Measurements from ENCODE around the gene ZNF576. TPM values are rescaled to one million over a fixed set of nuclear protein-coding genes. Genes with fewer than 3 reads are reported as not detected.

ZNF576 gene
- total and polyA plus RNA-seq, 4 donors: 6.9 to 14.9 (median 10.9) TPM

DNA sequence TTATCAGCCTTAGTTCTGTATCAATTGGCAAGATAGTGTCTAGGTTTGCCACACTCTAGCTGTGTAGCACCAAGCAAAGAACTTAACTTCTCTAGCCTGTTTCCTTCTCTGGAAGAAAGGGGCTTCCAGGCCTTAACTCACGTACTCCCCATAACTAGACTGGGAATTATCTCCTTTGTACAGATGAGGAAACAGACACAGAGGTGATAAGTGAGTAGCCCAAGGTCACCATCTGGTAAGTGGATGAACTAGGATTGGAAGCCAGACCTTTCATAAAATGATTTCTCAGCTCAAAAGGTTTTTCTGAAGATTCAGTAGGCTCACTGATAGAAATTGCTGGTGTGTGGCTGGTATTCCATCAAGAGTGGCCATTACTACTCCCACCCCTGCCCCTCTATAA is 19.9 kb downstream of the ZNF576 start (continued):
- TF ChIP-seq, protein P1, sequence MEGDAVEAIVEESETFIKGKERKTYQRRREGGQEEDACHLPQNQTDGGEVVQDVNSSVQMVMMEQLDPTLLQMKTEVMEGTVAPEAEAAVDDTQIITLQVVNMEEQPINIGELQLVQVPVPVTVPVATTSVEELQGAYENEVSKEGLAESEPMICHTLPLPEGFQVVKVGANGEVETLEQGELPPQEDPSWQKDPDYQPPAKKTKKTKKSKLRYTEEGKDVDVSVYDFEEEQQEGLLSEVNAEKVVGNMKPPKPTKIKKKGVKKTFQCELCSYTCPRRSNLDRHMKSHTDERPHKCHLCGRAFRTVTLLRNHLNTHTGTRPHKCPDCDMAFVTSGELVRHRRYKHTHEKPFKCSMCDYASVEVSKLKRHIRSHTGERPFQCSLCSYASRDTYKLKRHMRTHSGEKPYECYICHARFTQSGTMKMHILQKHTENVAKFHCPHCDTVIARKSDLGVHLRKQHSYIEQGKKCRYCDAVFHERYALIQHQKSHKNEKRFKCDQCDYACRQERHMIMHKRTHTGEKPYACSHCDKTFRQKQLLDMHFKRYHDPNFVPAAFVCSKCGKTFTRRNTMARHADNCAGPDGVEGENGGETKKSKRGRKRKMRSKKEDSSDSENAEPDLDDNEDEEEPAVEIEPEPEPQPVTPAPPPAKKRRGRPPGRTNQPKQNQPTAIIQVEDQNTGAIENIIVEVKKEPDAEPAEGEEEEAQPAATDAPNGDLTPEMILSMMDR (IDR thresholded peaks at IDR 0.05; ENCODE audit: low read depth, low read length, missing input control): no peak
- no peak for TF ChIP-seq RAD21 (IDR thresholded peaks at IDR 0.05)
- TF ChIP-seq, protein P2, sequence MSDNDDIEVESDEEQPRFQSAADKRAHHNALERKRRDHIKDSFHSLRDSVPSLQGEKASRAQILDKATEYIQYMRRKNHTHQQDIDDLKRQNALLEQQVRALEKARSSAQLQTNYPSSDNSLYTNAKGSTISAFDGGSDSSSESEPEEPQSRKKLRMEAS (IDR thresholded peaks at IDR 0.05): no peak

DNA sequence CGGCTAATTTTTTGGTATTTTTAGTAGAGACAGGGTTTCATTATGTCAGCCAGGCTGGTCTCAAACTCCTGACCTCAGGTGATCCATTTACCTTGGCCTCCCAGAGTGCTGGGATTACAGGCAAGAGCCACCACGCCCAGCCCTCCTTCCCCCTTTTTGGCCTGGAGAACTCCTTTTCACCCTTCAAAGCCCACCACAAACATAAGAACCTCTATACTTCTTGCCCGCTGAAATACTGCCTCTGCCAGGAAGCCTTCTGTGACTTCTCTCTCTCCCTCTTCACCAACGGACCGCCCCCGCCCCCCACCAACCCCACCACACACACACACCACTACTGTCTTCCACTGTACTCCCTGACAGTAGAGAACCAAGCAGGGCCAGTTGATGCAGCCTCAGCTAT is 20.6 kb downstream of the ZNF576 start:
- 92% methylated on average over 6 of the region's 6 CpGs for whole genome bisulfite sequencing
- H3K9ac ChIP-seq (ENCODE audit: low read depth in 1 of 2, low read length in 2 of 2): no peak overlapping the region
- peaks cover 0 to 10% (median 2%) of the 10 kb centered on the region in 4 donors for H3K36me3 ChIP-seq (ENCODE audit: control insufficient read depth in 4 of 4, insufficient read depth in 3 of 4, low read depth in 1 of 4, low read length in 3 of 4)
- H3K9me3 ChIP-seq (ENCODE audit: control insufficient read depth in 4 of 4, low read length in 3 of 4): no peaks in the 10 kb centered on the region
- no peak for DNase-seq (ENCODE audit: low spot score)
- no peak overlapping the region for H3K4me3 ChIP-seq (ENCODE audit: low read depth in 1 of 3, low read length in 3 of 3)
- H3K27ac ChIP-seq (ENCODE audit: low read depth in 1 of 2, low read length in 2 of 2): no peak overlapping the region
- H3K4me1 ChIP-seq (ENCODE audit: control insufficient read depth in 4 of 4, insufficient read depth in 4 of 4, low read length in 3 of 4): peaks cover 0 to 16% (median 11%) of the 10 kb centered on the region in 4 donors
- no peaks in the 10 kb centered on the region for H3K27me3 ChIP-seq (ENCODE audit: control insufficient read depth in 4 of 4, insufficient read depth in 4 of 4, low read length in 3 of 4)
- TF ChIP-seq FOXA1 (IDR thresholded peaks at IDR 0.05) (no peak), TAF1 (conservative IDR thresholded peaks at IDR 0.05) (no peak), HNF4A (conservative IDR thresholded peaks at IDR 0.05) (no peak), HNF4G (IDR thresholded peaks at IDR 0.05) (no peak), NR2F2 (IDR thresholded peaks at IDR 0.05) (no peak), JUND (IDR thresholded peaks at IDR 0.05) (no peak), FOXA2 (IDR thresholded peaks at IDR 0.05) (no peak), RAD21 (IDR thresholded peaks at IDR 0.05) (no peak), EGR1 (IDR thresholded peaks at IDR 0.05; ENCODE audit: low read depth in 2 of 2) (no peak), RXRA (IDR thresholded peaks at IDR 0.05) (no peak), YY1 (IDR thresholded peaks at IDR 0.05) (no peak), SP1 (IDR thresholded peaks at IDR 0.05) (no peak), GABPA (IDR thresholded peaks at IDR 0.05 in 1 of 2, conservative IDR thresholded peaks at IDR 0.05 in 1 of 2) (no peak)
- TF ChIP-seq, protein P3, sequence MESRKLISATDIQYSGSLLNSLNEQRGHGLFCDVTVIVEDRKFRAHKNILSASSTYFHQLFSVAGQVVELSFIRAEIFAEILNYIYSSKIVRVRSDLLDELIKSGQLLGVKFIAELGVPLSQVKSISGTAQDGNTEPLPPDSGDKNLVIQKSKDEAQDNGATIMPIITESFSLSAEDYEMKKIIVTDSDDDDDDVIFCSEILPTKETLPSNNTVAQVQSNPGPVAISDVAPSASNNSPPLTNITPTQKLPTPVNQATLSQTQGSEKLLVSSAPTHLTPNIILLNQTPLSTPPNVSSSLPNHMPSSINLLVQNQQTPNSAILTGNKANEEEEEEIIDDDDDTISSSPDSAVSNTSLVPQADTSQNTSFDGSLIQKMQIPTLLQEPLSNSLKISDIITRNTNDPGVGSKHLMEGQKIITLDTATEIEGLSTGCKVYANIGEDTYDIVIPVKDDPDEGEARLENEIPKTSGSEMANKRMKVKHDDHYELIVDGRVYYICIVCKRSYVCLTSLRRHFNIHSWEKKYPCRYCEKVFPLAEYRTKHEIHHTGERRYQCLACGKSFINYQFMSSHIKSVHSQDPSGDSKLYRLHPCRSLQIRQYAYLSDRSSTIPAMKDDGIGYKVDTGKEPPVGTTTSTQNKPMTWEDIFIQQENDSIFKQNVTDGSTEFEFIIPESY (IDR thresholded peaks at IDR 0.05): no peak
- TF ChIP-seq, protein P4, sequence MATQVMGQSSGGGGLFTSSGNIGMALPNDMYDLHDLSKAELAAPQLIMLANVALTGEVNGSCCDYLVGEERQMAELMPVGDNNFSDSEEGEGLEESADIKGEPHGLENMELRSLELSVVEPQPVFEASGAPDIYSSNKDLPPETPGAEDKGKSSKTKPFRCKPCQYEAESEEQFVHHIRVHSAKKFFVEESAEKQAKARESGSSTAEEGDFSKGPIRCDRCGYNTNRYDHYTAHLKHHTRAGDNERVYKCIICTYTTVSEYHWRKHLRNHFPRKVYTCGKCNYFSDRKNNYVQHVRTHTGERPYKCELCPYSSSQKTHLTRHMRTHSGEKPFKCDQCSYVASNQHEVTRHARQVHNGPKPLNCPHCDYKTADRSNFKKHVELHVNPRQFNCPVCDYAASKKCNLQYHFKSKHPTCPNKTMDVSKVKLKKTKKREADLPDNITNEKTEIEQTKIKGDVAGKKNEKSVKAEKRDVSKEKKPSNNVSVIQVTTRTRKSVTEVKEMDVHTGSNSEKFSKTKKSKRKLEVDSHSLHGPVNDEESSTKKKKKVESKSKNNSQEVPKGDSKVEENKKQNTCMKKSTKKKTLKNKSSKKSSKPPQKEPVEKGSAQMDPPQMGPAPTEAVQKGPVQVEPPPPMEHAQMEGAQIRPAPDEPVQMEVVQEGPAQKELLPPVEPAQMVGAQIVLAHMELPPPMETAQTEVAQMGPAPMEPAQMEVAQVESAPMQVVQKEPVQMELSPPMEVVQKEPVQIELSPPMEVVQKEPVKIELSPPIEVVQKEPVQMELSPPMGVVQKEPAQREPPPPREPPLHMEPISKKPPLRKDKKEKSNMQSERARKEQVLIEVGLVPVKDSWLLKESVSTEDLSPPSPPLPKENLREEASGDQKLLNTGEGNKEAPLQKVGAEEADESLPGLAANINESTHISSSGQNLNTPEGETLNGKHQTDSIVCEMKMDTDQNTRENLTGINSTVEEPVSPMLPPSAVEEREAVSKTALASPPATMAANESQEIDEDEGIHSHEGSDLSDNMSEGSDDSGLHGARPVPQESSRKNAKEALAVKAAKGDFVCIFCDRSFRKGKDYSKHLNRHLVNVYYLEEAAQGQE (IDR thresholded peaks at IDR 0.05): no peak
- TF ChIP-seq, protein P1 (IDR thresholded peaks at IDR 0.05; ENCODE audit: low read depth, low read length, missing input control): no peak
- TF ChIP-seq, protein P2 (IDR thresholded peaks at IDR 0.05): no peak
- TF ChIP-seq, protein P5, sequence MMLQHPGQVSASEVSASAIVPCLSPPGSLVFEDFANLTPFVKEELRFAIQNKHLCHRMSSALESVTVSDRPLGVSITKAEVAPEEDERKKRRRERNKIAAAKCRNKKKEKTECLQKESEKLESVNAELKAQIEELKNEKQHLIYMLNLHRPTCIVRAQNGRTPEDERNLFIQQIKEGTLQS (IDR thresholded peaks at IDR 0.05): no peak
